Right hindlimb (tissue), 1 donor: ENCODE data around the gene LRRFIP2.
"Not testable (repeated sequence)": the region's sequence is repeated elsewhere in the genome, so short reads cannot be mapped to it uniquely, and the experiment has no call there.

ENCODE experiments used
- DNase-seq: peaks from one replicate; pipeline ENCODE4 v3.0.0-alpha.2; 2018

LRRFIP2 gene

GRCh38 chr3:37054370-37054769 lies 120.0 kb downstream of the LRRFIP2 start:
- DNase-seq: no peak

- DNase-seq: no peak
Observed at GRCh38 chr3:37053753-37054152, 120.6 kb downstream of the LRRFIP2 start.

- DNase-seq: no peak
Observed at GRCh38 chr3:37053337-37053736, 121.0 kb downstream of the LRRFIP2 start.

GRCh38 chr3:37052860-37053259 lies 121.5 kb downstream of the LRRFIP2 start:
- no peak for DNase-seq

GRCh38 chr3:37050282-37050681 lies 124.1 kb downstream of the LRRFIP2 start:
- DNase-seq: peak; percentile 81

- DNase-seq: not testable (repeated sequence)
Observed at GRCh38 chr3:37042712-37043111, 131.7 kb downstream of the LRRFIP2 start.

- DNase-seq: no peak
Observed at GRCh38 chr3:37041546-37042195, 132.7 kb downstream of the LRRFIP2 start.

DNA sequence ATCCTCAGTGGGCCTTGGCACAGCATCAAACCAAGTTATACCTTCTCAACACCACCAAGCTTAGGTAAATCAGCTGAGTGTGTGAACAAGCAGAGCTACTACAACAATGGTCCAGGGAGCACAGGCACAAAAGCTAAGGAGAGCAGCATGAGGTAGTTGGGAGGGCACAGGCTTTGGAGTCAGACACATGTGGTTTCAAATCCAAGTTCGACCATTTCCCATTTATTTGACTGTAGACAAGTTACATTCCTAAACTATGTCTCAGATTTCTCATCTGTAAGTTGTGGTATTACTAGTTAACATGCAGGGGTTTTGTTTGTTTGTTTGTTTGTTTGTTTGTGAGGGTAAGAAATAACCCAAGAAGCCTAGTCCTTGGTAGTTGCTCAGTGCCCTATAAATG lies 134.2 kb downstream of the LRRFIP2 start:
- DNase-seq: no peak

- no peak for DNase-seq
Observed at GRCh38 chr3:37039161-37039846, 135.1 kb downstream of the LRRFIP2 start.

GRCh38 chr3:37037352-37037751 lies 137.0 kb downstream of the LRRFIP2 start:
- DNase-seq: no peak

GRCh38 chr3:37032961-37033360 lies 141.4 kb downstream of the LRRFIP2 start:
- DNase-seq: peak; percentile 51

DNA sequence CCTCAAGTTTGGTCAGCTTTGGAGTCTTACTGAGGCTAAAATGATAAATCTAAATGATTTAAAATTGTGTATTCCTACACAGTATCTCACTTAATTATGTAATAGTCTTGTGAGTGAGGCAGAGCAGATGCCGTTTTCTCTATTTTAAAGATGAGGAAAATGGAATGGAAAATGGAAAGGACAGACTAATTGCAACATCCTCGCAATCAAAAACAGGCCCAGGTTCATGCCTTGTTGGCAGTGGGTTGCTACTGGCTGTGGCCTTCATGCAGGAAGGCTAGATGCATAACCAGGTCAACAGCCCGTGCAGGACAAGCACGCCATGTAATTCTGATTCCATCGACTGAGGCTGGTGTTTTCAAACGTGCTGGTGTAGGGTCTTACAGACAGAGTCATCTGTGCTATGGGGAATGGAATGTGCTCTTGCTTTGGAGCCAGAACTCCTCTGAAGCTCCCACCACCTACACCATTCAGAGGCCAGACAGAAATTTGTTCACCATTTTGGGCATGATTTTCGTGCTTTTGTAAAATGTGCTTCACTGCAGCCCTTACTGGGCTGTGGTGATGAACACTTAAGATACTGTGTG lies 143.2 kb downstream of the LRRFIP2 start:
- no peak for DNase-seq

DNA sequence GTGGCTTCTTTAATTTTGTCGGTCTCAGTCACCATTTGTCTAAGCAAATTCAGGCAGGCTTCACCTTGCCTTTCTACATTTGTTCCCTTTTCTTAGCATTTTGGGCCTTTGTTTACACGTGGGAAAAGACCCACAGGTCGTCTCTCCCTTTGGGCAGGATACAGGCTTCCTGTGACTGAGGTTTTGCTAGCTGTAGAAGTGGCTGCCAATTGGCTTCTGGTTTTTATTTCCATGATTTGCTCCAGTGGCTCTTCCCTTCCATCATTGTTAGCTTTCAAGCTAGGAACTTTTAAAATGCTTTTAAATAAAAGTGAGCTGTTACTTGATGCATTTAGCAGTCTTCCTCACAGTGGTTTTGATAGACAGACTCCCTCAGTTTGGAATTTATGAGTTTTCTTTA lies 143.8 kb downstream of the LRRFIP2 start:
- DNase-seq: peak; percentile 40

DNA sequence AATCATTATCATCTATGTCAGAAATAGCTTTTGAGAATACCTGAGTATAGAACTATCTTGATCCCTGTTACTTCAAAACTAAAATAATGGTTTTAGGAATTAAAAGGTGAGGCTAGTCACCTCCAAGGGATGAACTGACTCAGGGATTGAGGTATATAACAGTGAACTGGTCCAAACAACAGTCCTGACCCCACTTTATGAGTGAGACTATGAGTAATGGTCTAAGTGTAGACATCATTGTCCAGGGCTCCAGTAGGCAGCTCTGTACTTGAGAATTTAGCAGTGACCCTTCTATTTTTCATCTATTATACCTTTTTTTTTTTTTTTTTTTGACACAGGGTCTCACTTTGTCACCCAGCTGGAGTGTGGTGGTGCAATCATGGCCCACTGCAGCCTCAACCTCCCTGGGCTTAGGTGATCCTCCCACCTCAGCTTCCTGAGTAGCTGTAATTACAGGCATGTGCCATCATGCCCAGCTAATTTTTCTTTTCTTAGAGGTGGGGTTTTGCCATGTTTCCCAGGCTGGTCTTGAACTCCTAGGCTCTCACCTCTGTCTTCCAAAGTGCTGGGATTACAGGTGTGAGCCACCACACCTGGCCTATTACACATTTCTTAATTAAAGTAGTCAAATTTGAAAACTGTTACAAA lies 144.7 kb downstream of the LRRFIP2 start:
- DNase-seq: no peak

GRCh38 chr3:37029111-37029510 lies 145.3 kb downstream of the LRRFIP2 start:
- no peak for DNase-seq

GRCh38 chr3:37028329-37028728 lies 146.1 kb downstream of the LRRFIP2 start:
- DNase-seq: peak; percentile 49

DNA sequence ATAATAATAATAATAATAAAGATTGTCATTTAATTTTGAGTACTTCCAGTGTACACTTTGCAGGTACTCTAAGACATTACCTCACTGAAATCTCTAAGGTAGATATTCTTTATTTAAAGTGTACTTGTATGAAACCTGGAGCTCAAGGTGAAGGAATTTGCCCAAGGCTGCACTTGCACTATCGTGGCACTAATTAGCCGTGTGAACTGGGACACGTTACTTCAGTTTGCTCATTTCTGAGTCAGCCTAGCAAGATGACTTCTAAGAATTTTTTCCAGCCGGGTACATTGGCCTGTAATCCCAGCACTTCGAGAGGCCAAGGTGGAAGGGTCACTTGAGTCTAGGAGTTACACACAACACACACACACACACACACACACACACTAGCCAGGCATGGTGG lies 147.5 kb downstream of the LRRFIP2 start:
- no peak for DNase-seq

DNA sequence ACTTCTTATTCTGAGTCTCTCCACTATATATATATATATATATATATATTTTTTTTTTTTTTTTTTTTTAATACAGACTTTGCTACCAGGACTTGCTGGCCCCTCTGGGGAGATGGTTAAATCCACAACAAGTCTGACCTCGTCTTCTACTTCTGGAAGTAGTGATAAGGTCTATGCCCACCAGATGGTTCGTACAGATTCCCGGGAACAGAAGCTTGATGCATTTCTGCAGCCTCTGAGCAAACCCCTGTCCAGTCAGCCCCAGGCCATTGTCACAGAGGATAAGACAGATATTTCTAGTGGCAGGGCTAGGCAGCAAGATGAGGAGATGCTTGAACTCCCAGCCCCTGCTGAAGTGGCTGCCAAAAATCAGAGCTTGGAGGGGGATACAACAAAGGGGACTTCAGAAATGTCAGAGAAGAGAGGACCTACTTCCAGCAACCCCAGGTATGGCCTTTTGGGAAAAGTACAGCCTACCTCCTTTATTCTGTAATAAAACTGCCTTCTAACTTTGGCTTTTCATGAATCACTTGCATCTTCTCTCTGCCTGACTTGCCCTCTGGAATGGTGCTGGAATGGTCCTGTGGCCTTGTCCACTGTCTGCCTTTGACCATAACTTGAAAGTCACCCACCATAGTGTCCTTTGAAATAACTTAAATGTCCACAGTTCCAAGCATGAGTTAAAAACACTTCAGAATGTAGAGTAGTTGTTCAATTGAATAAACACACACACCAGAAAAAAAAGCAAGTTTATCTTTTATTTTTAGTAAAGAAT lies 148.6 kb downstream of the LRRFIP2 start:
- DNase-seq: no peak

GRCh38 chr3:37024820-37025405 lies 149.5 kb downstream of the LRRFIP2 start:
- DNase-seq: no peak

GRCh38 chr3:37024092-37024491 lies 150.3 kb downstream of the LRRFIP2 start:
- no peak for DNase-seq

DNA sequence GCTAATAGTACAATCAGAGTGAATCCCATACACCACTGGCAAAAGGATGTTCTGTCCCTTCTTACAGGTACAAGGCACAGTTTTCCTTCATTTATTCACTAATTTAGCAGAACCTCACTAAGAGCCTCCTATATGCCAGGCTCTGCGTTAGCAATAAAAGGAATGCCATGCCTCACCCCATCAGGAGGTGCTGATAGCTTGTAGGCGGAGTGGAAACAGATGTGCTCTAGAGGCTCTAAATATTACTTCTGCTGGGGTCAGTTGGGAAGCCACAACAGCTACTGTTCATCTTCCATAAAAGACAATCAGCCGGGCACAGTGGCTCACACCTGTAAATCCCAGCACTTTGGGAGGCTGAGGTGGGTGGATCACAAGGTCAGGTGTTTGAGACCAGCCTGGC lies 156.7 kb downstream of the LRRFIP2 start:
- DNase-seq: no peak

DNA sequence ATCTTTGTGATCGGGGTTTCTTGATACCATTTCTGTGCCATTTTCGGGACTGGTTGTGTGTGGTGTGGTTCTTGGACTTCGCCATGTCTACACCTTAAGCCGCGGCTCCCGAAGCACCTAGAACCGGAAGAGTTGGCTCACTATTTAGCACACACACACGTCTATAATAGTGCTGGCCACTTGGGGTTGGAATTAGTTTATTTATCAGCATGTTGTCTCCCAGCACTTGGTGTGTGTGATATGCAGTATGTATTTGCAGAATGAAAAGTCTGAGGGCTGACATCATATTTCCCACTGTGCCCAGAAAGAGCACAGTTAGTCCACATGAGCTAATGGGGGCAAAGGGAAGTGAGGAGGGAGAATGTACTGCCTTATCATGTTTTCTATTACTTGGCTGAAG lies 157.5 kb downstream of the LRRFIP2 start:
- no peak for DNase-seq

DNA sequence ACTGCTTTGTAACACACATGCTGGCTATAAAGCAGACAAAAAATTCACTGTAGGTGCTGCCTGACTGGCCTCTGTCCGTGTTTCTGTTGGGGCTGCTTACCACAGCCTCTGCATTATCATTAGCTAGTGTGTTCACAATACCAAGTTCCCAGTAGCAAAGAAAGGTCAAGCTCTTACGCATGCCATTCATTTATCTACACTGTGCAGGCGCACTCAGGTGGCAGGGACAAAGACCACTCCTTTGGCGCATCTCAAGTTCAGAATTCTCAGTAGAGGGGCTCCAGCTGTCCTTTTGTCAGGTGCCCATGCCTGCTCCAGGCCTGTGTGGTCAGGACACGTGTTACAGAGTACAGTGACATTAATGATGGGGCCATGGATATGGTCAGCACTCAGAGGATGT lies 158.7 kb downstream of the LRRFIP2 start:
- no peak for DNase-seq
